HepG2 (cell line): Measurements from ENCODE around the gene BATF2. TPM values are rescaled to one million over a fixed set of nuclear protein-coding genes. Genes with fewer than 3 reads are reported as not detected.
A peak's percentile ranks its signal among the peaks of the same experiment; 100 is the strongest.

Source experiments
- HMG20A ChIP-seq: IDR thresholded peaks from 2 replicates; pipeline ENCODE4 v1.6.1; 2016; ENCODE audit warnings: borderline replicate concordance
- HOXA9 ChIP-seq: sonication (generic); formaldehyde crosslinking; IDR thresholded peaks from 2 replicates; pipeline ENCODE4 v1.8.1; 2022; ENCODE audit warnings: missing genetic modification reagents, mild to moderate bottlenecking, moderate library complexity, borderline replicate concordance
- NFKB2 ChIP-seq: sonication (generic); formaldehyde crosslinking; IDR thresholded peaks from 2 replicates; pipeline ENCODE4 v1.4.0; 2020; ENCODE audit warnings: missing genetic modification reagents, borderline replicate concordance
- POLR2AphosphoS5 ChIP-seq: IDR thresholded peaks from 2 replicates; pipeline ENCODE4 v1.6.1; 2012; ENCODE audit warnings: low read depth, low read length
- SIN3B ChIP-seq: fragments of 150-350 bp; IDR thresholded peaks from 2 replicates; pipeline ENCODE4 v1.6.1; 2014; ENCODE audit warnings: low read length
- SMAD3 ChIP-seq: sonication (generic); formaldehyde crosslinking; IDR thresholded peaks from 2 replicates; pipeline ENCODE4 v1.4.0; 2020; ENCODE audit warnings: missing genetic modification reagents
- SP140L ChIP-seq: sonication (generic); formaldehyde crosslinking; IDR thresholded peaks from 2 replicates; pipeline ENCODE4 v1.4.0; 2020; ENCODE audit warnings: missing genetic modification reagents, borderline replicate concordance
- SUZ12 ChIP-seq: fragments of 150-350 bp; IDR thresholded peaks from 2 replicates; pipeline ENCODE4 v1.6.1; 2014; ENCODE audit warnings: low read depth, low read length
- TOPORS ChIP-seq: sonication (generic); formaldehyde crosslinking; IDR thresholded peaks from 2 replicates; pipeline ENCODE4 v1.8.0; 2023; ENCODE audit warnings: mild to moderate bottlenecking, missing genetic modification reagents
- XRCC5 ChIP-seq: fragments of 200-400 bp; formaldehyde crosslinking; optimal IDR thresholded peaks from 2 replicates; pipeline ENCODE3; 2017; ENCODE audit warnings: mild to moderate bottlenecking, low read length
- ZFP1 ChIP-seq: IDR thresholded peaks from 2 replicates; pipeline ENCODE4 v1.6.1; 2016
- ZKSCAN1 ChIP-seq: fragments of 150-350 bp; IDR thresholded peaks from 2 replicates; pipeline ENCODE4 v1.6.1; 2014; ENCODE audit warnings: low read length
- ZNF317 ChIP-seq: sonication (generic); formaldehyde crosslinking; IDR thresholded peaks from 2 replicates; pipeline ENCODE4 v1.5.0; 2020; ENCODE audit warnings: mild to moderate bottlenecking, missing genetic modification reagents
- ZNF563 ChIP-seq: sonication (generic); formaldehyde crosslinking; IDR thresholded peaks from 2 replicates; pipeline ENCODE4 v1.8.0; 2022; ENCODE audit warnings: mild to moderate bottlenecking, moderate library complexity, missing genetic modification reagents
- ZNF564 ChIP-seq: sonication (generic); formaldehyde crosslinking; IDR thresholded peaks from 2 replicates; pipeline ENCODE4 v1.8.1; 2023; ENCODE audit warnings: mild to moderate bottlenecking, missing genetic modification reagents
- ZNF709 ChIP-seq: sonication (generic); formaldehyde crosslinking; IDR thresholded peaks from 2 replicates; pipeline ENCODE4 v1.5.0; 2020; ENCODE audit warnings: mild to moderate bottlenecking, missing genetic modification reagents
- polyA plus RNA-seq, 8 experiments: library from polyadenylated mRNA; depleted of rRNA in 3 of 8; stranded (reverse) in 7 of 8; unstranded in 1 of 8; fragments of >200 nt; fragmentation: Illumina TruSeq in 4 of 8; extraction: Trizol in 4 of 8; gene quantifications; 2 replicates each; pipeline versions ENCODE4 v1.2.1 to v1.2.3, GENCODE V29; 2011 to 2016; ENCODE audit warnings: low read depth in 4 of 8, missing spikeins in 1 of 8, mixed read lengths in 1 of 8; ENCODE audit not compliant: insufficient read depth in 1 of 8
- total RNA-seq, 5 experiments: library from RNA; depleted of rRNA; stranded (reverse); fragments of >200 nt; fragmentation: Illumina TruSeq; extraction: Trizol; gene quantifications; 2 replicates each; pipeline ENCODE4 v1.2.3, GENCODE V29; 2016; ENCODE audit warnings: low read depth in 1 of 5
- TF ChIP-seq, protein P1 (sequence below): sonication (generic); formaldehyde crosslinking; IDR thresholded peaks from 2 replicates; pipeline ENCODE4 v1.8.0; 2022; ENCODE audit warnings: mild to moderate bottlenecking, missing genetic modification reagents, borderline replicate concordance
- TF ChIP-seq, protein P2 (sequence below): sonication (generic); formaldehyde crosslinking; IDR thresholded peaks from 2 replicates; pipeline ENCODE4 v1.5.1; 2020; ENCODE audit warnings: mild to moderate bottlenecking, missing genetic modification reagents, moderate library complexity
- TF ChIP-seq, protein P3 (sequence below): sonication (generic); formaldehyde crosslinking; IDR thresholded peaks from 2 replicates; pipeline ENCODE4 v1.8.0; 2022; ENCODE audit warnings: missing genetic modification reagents, mild to moderate bottlenecking, borderline replicate concordance
- TF ChIP-seq, protein P4 (sequence below): sonication (generic); formaldehyde crosslinking; IDR thresholded peaks from 2 replicates; pipeline ENCODE4 v1.5.1; 2020; ENCODE audit warnings: missing genetic modification reagents, mild to moderate bottlenecking, borderline replicate concordance
- TF ChIP-seq, protein P5 (sequence below): sonication (generic); formaldehyde crosslinking; IDR thresholded peaks from 2 replicates; pipeline ENCODE4 v1.5.0; 2020; ENCODE audit warnings: missing genetic modification reagents

Gene BATF2
- total and polyA plus RNA-seq, 2 of the 13 experiments (the other 11 are each of a cell fraction or from before 2014, with no cell fraction given): 2.8 to 3.9 TPM

DNA sequence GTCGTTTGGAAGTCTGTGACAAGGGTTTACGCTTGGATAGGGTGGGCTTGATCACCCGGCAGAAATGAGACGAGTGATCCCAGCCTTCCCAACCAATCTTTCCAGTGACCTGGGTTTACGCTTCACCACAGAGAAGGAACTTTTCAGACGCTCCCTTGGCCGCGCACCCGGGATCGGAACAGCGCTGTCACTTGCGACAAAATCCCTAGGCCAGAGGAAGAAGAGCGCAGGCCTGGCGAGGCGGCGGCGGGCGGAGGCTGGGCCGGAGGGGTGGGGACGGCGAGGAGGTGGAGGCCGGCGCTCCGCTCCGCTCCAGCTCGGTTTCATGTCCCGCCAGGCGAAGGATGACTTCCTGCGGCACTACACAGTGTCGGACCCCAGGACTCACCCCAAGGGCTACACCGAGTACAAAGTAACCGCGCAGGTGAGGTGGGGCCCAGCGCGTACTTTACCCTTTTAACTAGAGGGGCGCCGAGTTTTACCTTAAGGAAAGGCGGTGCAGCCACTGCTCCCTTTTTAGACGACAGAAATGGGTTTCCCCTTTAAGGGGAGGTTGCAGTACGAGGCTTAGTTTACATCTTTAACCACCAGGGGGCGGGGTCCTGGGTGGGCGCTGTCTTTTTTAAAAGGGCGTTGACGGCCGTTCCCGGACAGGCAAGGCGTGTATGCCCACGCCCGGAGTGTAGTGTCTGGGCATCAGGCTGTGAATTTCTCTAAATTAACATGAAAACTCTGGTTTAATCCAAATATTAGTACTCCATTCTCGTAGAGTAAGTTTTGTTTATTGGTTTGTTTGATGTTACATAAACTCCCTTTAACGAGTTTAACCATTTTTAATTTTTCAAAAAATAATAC is 30.7 kb upstream of the BATF2 start, which contains the start of gene SNX15 (continued):
- TF ChIP-seq HOXA9 (CRISPR knock-in tag): no peak
- TF ChIP-seq HMG20A (CRISPR knock-in tag): no peak
- no peak for TF ChIP-seq SIN3B
- TF ChIP-seq, protein P1, sequence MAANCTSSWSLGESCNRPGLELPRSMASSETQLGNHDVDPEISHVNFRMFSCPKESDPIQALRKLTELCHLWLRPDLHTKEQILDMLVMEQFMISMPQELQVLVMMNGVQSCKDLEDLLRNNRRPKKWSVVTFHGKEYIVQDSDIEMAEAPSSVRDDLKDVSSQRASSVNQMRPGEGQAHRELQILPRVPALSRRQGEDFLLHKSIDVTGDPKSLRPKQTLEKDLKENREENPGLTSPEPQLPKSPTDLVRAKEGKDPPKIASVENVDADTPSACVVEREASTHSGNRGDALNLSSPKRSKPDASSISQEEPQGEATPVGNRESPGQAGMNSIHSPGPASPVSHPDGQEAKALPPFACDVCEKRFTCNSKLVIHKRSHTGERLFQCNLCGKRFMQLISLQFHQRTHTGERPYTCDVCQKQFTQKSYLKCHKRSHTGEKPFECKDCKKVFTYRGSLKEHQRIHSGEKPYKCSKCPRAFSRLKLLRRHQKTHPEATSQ: peak; percentile 5; the same call in 1 of the 2 replicates
- peak; percentile 88; the same call in 1 of the 2 replicates for TF ChIP-seq NFKB2 (CRISPR knock-in tag)
- TF ChIP-seq ZNF709 (CRISPR knock-in tag): no peak
- TF ChIP-seq, protein P2, sequence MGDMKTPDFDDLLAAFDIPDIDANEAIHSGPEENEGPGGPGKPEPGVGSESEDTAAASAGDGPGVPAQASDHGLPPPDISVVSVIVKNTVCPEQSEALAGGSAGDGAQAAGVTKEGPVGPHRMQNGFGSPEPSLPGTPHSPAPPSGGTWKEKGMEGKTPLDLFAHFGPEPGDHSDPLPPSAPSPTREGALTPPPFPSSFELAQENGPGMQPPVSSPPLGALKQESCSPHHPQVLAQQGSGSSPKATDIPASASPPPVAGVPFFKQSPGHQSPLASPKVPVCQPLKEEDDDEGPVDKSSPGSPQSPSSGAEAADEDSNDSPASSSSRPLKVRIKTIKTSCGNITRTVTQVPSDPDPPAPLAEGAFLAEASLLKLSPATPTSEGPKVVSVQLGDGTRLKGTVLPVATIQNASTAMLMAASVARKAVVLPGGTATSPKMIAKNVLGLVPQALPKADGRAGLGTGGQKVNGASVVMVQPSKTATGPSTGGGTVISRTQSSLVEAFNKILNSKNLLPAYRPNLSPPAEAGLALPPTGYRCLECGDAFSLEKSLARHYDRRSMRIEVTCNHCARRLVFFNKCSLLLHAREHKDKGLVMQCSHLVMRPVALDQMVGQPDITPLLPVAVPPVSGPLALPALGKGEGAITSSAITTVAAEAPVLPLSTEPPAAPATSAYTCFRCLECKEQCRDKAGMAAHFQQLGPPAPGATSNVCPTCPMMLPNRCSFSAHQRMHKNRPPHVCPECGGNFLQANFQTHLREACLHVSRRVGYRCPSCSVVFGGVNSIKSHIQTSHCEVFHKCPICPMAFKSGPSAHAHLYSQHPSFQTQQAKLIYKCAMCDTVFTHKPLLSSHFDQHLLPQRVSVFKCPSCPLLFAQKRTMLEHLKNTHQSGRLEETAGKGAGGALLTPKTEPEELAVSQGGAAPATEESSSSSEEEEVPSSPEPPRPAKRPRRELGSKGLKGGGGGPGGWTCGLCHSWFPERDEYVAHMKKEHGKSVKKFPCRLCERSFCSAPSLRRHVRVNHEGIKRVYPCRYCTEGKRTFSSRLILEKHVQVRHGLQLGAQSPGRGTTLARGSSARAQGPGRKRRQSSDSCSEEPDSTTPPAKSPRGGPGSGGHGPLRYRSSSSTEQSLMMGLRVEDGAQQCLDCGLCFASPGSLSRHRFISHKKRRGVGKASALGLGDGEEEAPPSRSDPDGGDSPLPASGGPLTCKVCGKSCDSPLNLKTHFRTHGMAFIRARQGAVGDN (CRISPR knock-in tag): peak; percentile 91
- TF ChIP-seq ZFP1 (CRISPR knock-in tag): no peak
- TF ChIP-seq SMAD3 (CRISPR knock-in tag): peak; percentile 79; the same call in 1 of the 2 replicates
- TF ChIP-seq SP140L: no peak; the same call in 1 of the 2 replicates
- TF ChIP-seq XRCC5: peak; percentile 24
- peak; percentile 87; the same call in 1 of the 2 replicates for TF ChIP-seq ZNF317 (CRISPR knock-in tag)
- TF ChIP-seq SUZ12: no peak
- TF ChIP-seq TOPORS (CRISPR knock-in tag): no peak
- TF ChIP-seq ZNF564: no peak
- TF ChIP-seq, protein P3, sequence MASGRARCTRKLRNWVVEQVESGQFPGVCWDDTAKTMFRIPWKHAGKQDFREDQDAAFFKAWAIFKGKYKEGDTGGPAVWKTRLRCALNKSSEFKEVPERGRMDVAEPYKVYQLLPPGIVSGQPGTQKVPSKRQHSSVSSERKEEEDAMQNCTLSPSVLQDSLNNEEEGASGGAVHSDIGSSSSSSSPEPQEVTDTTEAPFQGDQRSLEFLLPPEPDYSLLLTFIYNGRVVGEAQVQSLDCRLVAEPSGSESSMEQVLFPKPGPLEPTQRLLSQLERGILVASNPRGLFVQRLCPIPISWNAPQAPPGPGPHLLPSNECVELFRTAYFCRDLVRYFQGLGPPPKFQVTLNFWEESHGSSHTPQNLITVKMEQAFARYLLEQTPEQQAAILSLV (CRISPR knock-in tag): peak; percentile 91; the same call in 1 of the 2 replicates
- TF ChIP-seq, protein P4, sequence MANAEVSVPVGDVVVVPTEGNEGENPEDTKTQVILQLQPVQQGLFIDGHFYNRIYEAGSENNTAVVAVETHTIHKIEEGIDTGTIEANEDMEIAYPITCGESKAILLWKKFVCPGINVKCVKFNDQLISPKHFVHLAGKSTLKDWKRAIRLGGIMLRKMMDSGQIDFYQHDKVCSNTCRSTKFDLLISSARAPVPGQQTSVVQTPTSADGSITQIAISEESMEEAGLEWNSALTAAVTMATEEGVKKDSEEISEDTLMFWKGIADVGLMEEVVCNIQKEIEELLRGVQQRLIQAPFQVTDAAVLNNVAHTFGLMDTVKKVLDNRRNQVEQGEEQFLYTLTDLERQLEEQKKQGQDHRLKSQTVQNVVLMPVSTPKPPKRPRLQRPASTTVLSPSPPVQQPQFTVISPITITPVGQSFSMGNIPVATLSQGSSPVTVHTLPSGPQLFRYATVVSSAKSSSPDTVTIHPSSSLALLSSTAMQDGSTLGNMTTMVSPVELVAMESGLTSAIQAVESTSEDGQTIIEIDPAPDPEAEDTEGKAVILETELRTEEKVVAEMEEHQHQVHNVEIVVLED: peak; percentile 72; the same call in 1 of the 2 replicates
- peak; percentile 69 for TF ChIP-seq POLR2AphosphoS5
- no peak; the same call in 1 of the 2 replicates for TF ChIP-seq ZKSCAN1
- TF ChIP-seq, protein P5, sequence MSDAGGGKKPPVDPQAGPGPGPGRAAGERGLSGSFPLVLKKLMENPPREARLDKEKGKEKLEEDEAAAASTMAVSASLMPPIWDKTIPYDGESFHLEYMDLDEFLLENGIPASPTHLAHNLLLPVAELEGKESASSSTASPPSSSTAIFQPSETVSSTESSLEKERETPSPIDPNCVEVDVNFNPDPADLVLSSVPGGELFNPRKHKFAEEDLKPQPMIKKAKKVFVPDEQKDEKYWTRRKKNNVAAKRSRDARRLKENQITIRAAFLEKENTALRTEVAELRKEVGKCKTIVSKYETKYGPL (CRISPR knock-in tag): no peak
- TF ChIP-seq ZNF563 (CRISPR knock-in tag): peak; percentile 66
